ENCODE results near the gene MEGF8. TPM values are rescaled to one million over a fixed set of nuclear protein-coding genes. Genes with fewer than 3 reads are reported as not detected.

MEGF8 gene
- total RNA-seq, 1 experiment from 2014 or later = 8.8 TPM

DNA sequence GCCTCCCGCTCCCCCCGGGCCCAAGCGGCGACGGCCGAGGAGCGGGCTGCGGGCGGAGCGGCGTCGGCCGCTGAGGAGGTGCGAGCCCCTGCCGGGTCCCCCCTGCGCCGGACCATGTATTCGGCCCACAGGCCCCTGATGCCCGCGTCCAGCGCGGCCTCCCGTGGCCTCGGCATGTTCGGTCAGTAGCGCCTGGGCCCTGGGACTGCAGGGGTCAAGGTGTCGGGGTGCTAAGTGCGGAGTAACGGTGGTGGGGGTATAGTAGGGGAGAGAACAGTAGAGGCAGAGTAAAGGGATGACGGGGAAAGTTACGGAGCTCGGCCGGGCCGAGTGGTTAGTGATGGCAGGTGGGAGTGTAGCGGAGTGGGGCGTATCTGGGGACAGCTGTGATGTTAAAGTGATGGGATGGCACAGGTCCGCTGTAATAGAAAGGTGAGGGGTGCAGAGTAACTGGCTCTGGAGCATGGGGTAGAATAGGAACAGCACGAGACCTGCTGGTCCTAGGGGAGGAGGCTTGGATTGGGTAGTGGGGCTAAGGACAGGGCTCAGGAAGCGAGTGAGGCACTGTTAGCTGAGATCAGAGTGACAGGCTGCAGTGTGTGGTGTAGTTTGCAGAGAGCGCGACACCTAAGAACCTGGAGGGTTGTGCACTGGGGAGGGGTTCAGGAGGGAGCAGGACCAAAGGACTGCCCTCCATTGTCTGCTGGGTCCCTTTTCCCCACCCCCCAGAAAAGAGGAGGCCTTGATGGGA lies 40.7 kb upstream of the MEGF8 start:
- in situ Hi-C loops (cut with HindIII; ENCODE audit: low pct_unique_long_range_greater_than_20kb, low sequenced_read_pairs) = no loop called here
- DNase-seq (ENCODE audit: low read depth, low spot score) = no peak

DNA sequence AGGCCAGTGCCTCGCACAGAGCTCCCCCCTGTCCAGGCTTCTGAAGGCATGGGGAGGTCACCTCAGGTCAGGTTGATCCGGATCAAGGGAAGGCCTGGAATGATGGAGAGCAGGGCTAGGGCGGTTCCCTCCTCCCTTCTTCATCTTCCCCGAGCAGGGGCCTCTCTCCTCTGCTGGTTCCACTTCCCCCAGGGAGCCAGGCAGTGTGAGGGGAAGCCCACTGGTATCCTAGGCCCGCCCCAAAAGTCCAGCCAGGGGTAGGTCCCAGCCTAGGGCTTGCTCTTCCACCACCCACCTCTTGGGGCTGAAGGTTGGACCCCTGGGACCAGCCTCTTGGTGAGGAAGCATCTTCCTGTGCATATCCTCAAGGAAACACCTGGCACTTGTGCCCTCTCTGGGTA lies 39.9 kb upstream of the MEGF8 start:
- in situ Hi-C loops (cut with HindIII; ENCODE audit: low pct_unique_long_range_greater_than_20kb, low sequenced_read_pairs) = no loop called here
- DNase-seq (ENCODE audit: low read depth, low spot score) = no peak

GRCh38 chr19:42285988-42286348 lies 39.5 kb upstream of the MEGF8 start:
- in situ Hi-C loops (cut with HindIII; ENCODE audit: low pct_unique_long_range_greater_than_20kb, low sequenced_read_pairs) = no loop called here
- no peak for DNase-seq (ENCODE audit: low read depth, low spot score)

DNA sequence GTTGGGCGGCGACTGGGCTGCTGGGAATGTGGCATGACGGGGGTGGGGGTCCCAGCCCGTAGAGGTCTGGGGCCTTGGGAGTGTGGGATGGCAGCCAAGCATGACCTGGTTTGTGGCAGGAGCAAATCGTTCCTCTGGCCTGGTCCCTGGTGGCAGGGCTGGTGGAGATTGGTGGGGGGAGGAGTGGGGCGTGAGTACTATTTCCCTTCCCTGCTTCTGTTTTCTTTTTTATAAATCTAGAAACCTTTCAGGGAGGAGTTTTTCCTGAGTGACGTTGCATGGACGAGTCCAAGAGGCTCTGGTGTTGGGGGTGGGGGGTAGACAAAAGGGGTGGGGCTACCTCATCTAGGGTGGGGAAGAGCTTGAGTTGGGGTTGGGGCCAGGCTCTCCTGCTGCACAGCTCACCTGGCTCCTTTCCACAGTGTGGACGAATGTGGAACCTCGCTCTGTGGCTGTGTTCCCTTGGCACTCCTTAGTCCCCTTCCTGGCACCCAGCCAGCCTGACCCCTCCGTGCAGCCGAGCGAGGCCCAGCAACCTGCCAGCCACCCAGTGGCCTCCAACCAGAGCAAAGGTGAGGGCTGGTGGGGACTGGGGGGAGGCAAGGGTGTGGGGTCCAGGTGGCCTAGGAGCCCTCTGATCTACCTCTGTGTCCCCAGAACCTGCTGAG lies 39.0 kb upstream of the MEGF8 start:
- no peak for DNase-seq (ENCODE audit: low read depth, low spot score)
- in situ Hi-C loops (cut with HindIII; ENCODE audit: low pct_unique_long_range_greater_than_20kb, low sequenced_read_pairs) = no loop called here

DNA sequence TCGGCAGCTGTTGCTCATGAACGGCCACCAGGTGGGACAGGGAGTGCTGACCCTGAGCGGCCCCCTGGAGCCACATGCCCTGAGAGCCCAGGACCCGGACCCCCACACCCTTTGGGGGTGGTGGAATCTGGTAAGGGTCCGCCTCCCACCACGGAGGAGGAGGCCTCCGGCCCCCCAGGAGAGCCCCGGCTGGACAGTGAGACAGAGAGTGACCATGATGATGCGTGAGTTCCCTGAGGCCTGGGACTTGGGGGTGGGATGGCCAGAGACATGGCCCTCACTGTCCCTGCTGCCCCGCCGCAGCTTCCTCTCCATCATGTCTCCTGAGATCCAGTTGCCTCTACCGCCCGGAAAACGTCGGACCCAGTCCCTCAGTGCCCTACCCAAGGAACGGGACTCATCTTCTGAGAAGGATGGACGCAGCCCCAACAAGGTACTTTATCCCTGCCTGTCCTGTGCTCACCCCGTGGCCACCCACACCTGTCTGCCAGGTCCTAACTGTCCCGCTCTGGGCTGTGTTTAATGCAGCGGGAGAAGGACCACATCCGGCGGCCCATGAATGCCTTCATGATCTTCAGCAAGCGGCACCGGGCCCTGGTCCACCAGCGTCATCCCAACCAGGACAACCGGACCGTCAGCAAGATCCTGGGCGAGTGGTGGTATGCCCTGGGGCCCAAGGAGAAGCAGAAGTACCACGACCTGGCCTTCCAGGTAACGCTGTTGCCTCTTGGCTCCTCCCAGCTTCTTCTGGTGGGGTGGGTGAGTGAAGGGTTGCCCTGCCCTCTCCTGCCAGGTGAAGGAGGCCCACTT lies 38.2 kb upstream of the MEGF8 start:
- in situ Hi-C loops (cut with HindIII; ENCODE audit: low pct_unique_long_range_greater_than_20kb, low sequenced_read_pairs) = no loop called here

DNA sequence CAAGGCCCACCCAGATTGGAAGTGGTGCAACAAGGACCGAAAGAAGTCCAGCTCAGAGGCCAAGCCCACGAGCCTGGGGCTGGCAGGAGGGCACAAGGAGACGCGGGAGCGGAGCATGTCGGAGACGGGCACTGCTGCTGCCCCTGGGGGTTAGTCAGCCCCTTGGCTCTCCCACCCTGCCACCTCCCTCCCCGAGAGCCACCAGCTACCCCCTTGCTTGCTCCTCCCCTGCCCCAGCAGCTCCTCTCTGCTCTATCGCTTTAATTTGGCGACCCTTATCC lies 37.7 kb upstream of the MEGF8 start:
- no peak for DNase-seq (ENCODE audit: low read depth, low spot score)
- in situ Hi-C loops (cut with HindIII; ENCODE audit: low pct_unique_long_range_greater_than_20kb, low sequenced_read_pairs) = no loop called here

More for the DNA sequence above, 38.2 kb upstream of the MEGF8 start:
- no peak for DNase-seq (ENCODE audit: low read depth, low spot score)

DNA sequence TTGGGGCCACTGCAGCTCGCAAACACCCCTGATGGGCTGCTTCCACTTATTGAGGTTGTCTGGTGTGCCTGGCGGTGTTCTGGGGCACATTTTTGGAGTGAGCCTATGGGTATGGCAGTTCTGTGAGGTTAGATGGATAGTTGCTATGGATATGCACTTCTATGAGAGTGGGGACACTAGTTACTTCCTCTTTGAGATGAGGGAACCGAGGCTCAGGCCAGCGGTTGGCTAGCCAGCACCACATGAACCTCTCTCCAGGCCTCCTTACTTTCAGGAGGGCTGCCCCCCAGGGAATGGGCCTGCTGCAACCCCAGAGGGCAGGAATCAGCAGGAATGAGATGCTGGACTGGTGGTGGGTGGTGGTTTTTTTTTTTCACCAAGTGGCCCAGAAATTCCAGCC lies 37.0 kb upstream of the MEGF8 start:
- DNase-seq (ENCODE audit: low read depth, low spot score) = no peak
- in situ Hi-C loops (cut with HindIII; ENCODE audit: low pct_unique_long_range_greater_than_20kb, low sequenced_read_pairs) = no loop called here

- in situ Hi-C loops (cut with HindIII; ENCODE audit: low pct_unique_long_range_greater_than_20kb, low sequenced_read_pairs) = no loop called here
- DNase-seq (ENCODE audit: low read depth, low spot score) = no peak
These were observed 36.4 kb upstream of the MEGF8 start for GRCh38 chr19:42288881-42289555.

GRCh38 chr19:42289556-42290041 lies 35.8 kb upstream of the MEGF8 start:
- in situ Hi-C loops (cut with HindIII; ENCODE audit: low pct_unique_long_range_greater_than_20kb, low sequenced_read_pairs) = no loop called here
- no peak for DNase-seq (ENCODE audit: low read depth, low spot score)

DNA sequence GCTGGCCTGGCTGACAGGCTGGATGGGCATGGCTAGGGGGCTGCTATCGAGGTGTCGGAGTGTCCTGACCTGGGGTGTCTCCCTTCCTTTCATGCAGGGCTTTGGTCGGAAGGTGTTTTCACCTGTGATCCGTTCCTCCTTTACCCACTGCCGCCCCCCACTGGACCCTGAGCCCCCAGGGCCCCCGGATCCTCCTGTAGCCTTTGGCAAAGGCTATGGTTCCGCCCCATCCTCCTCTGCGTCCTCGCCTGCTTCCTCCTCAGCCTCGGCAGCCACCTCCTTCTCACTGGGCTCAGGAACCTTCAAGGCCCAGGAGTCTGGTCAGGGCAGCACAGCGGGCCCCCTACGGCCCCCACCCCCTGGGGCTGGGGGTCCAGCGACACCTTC lies 35.3 kb upstream of the MEGF8 start:
- no peak for DNase-seq (ENCODE audit: low read depth, low spot score)
- in situ Hi-C loops (cut with HindIII; ENCODE audit: low pct_unique_long_range_greater_than_20kb, low sequenced_read_pairs) = no loop called here

- peak; percentile 51 for DNase-seq (ENCODE audit: low read depth, low spot score)
- in situ Hi-C loops (cut with HindIII; ENCODE audit: low pct_unique_long_range_greater_than_20kb, low sequenced_read_pairs) = no loop called here
These were observed 34.7 kb upstream of the MEGF8 start for GRCh38 chr19:42290523-42291434.

DNA sequence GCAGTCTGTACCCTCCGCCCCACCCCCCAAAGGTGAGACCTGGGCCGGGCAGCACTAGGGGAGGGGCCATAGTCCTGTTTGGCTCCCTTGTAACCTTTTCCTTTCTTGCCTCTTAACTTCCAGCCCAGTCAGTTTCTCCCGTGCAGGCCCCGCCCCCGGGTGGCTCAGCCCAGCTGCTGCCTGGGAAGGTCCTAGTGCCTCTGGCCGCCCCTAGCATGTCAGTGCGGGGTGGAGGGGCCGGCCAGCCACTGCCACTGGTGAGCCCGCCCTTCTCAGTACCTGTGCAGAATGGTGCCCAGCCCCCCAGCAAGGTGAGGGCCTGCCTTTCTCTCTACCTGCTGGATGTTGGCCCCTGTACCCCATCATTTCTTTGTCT lies 34.0 kb upstream of the MEGF8 start:
- DNase-seq (ENCODE audit: low read depth, low spot score) = no peak
- in situ Hi-C loops (cut with HindIII; ENCODE audit: low pct_unique_long_range_greater_than_20kb, low sequenced_read_pairs) = no loop called here

- DNase-seq (ENCODE audit: low read depth, low spot score) = no peak
- in situ Hi-C loops (cut with HindIII; ENCODE audit: low pct_unique_long_range_greater_than_20kb, low sequenced_read_pairs) = no loop called here
These were observed 33.1 kb upstream of the MEGF8 start for GRCh38 chr19:42292042-42292960.

- DNase-seq (ENCODE audit: low read depth, low spot score) = no peak
- in situ Hi-C loops (cut with HindIII; ENCODE audit: low pct_unique_long_range_greater_than_20kb, low sequenced_read_pairs) = no loop called here
These were observed 32.5 kb upstream of the MEGF8 start for GRCh38 chr19:42292963-42293362.

DNA sequence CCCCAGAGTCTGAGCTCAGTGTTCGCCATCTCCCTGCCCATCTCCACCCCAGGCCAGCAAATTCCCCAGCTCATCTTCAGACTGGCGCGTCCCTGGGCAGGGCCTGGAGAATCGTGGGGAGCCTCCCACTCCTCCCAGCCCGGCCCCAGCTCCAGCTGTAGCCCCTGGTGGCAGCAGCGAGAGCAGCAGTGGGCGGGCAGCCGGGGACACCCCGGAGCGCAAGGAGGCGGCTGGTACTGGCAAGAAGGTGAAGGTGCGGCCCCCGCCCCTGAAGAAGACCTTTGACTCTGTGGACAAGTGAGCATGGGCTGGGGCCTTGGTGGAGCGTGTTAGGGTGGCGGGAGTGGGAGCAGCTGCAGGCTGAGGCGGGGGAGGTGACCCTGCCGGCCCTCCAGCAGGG lies 31.9 kb upstream of the MEGF8 start:
- in situ Hi-C loops (cut with HindIII; ENCODE audit: low pct_unique_long_range_greater_than_20kb, low sequenced_read_pairs) = no loop called here
- no peak for DNase-seq (ENCODE audit: low read depth, low spot score)

DNA sequence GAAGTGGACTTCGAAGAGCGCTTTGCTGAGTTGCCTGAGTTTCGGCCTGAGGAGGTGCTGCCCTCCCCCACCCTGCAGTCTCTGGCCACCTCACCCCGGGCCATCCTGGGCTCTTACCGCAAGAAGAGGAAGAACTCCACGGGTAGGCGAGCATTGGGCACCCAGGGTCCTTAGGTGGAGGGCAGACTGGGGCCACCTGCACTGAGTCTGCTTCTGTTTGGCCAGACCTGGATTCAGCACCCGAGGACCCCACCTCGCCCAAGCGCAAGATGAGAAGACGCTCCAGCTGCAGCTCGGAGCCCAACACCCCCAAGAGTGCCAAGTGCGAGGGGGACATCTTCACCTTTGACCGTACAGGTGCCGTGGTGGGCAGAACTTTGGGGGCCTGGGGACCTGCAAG lies 31.5 kb upstream of the MEGF8 start:
- in situ Hi-C loops (cut with HindIII; ENCODE audit: low pct_unique_long_range_greater_than_20kb, low sequenced_read_pairs) = no loop called here

More for the DNA sequence above, 31.5 kb upstream of the MEGF8 start:
- DNase-seq (ENCODE audit: low read depth, low spot score) = no peak

Measured in SK-MEL-5 (cell line).